SKM-1 (cell line): ENCODE results near the gene COX7A2L.
"Not testable (repeated sequence)": the region's sequence is repeated elsewhere in the genome, so short reads cannot be mapped to it uniquely, and the experiment has no call there.

Experiments used
- DNase-seq: peaks from one replicate; lab custom pipeline; 2025; ENCODE audit not compliant: unreplicated experiment; lab: John Stamatoyannopoulos, UW

The COX7A2L gene

DNA sequence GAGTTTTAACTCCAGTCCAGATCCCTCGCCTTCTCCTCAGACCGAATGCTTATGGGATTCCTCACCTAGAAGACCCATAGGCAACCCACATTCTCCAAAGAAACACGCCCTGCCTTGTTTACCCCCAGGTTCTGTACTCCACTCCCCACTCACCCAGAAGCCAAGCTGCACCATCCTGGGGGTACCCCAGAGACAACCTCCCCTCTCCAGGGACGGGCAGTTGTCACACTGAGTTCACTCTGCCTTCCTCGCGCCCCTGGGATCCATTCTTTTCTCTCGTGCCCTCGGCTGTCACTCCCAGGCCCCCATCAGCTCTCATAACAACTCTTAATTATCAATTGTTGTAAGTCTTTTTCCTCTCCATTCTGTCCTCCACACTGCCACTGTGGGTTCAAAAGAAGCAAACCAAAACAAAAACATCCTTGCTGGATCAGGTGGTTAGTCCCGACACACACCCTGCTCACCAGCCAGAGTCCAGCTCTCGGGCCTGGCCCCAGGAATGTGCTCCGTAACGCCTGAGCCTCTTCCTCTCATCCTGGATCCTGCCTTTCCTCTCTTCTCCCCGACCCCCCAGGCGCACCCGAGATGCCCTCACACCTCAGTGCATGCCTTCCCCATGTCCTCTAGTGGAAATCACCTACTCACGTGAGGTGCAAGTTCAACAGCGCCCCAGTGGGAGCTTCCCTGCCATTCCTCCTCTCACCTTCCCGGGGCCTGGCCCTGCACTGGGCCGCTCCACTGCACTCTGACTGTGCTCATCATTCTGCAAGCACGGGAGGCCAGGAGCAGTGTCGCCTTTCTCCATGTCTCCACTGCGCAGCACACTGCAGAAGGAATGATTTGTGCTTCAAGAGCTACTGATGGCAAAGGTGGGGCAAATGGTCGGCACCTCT lies 20.7 kb downstream of the COX7A2L start:
- DNase-seq: no peak

DNA sequence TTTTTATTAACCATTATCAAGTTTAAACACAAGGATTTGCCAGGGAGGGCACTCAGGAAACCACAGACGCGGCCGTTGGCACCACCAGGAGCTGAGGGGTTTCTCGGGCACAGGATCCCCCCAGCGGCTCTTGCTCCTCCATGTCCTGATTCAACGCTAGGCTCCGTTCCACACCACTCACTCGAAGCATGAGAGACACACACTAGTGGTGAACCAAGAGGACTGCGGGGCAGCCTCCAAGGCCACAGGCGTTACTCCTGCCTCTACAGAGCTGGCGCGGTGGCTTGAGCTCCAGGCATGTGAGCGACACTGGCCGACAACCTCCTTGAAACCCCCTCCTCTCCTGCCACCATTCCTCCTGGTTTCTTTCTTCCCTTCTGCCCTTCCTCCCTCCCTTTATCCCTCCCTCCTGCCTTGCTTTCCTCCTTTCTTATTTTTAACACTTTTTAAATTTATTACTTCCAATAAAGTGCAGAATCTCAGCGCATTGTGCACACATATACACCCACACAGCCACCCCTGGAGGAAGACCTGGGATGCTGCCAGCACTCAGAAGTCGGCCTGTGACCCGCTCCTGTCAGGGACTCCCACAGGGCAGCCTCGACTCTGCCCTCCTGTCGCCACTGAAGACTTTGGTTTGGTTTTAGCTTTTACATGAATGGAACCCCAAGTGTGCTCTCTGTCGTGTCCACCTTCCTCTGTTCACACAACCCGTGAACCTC lies 21.7 kb downstream of the COX7A2L start:
- DNase-seq: no peak

DNA sequence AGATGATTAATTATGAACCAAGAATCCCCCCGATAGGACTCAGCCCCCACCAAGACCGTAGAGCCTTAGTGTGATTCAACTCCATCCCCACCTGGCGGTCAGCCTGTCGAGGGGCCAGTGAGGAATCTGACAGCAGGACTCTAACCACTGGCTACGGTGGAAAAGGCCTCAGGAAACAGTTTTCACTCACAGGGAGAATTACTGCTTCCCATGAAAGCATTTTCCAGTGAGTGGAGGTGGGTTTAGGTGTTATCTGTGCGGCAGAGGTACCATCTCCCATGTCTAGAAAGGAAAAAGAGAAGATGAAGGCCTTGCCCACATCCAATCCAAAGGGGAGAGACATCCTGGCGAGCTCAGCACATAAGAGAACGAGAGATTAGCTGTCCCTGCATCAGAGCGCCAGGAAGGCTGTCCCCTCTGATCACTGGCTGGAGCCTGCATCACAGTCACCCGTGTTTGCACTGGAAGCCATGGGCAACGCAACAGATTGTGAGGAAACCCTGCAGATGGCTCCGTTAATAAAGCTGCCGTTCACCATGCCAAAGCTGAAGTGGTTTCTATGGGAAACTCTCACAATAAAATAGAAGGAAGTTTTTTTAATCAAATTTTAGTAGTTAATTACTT lies 22.3 kb downstream of the COX7A2L start:
- DNase-seq: no peak

DNA sequence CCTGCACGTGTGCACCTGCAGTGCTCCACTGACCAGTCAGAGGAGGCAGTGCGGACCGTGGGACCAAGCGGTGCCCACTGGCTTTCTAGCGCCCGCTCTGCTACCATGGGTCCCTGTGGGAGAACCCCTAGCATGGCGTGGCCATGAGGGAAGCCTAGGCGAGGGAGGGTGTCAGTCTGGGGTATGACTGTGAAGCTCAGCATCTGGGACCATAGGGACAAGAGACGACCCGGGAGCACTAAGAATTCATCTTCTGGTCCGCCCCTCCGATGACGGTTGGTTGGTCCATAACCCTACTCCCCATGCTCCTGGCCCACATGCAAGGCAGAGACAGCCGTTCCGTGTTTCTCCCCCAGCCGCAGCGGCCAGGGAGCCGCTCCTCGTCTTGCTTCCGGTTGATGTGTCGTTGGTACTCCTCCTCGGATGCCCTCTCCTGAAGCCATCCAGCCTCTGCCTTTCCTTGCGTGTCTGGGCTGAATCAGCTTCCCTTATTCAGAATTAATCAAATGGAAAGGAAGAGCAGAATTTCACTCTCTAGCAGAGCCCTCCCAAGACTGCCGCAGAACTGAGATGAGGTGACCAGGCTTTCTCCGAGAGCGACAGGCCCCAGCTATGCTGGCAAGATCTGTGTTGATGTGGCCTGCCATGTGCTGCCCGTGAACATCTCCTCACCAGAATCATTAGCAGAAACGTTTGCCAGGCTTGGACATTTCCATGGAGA lies 23.0 kb downstream of the COX7A2L start:
- no peak for DNase-seq

DNA sequence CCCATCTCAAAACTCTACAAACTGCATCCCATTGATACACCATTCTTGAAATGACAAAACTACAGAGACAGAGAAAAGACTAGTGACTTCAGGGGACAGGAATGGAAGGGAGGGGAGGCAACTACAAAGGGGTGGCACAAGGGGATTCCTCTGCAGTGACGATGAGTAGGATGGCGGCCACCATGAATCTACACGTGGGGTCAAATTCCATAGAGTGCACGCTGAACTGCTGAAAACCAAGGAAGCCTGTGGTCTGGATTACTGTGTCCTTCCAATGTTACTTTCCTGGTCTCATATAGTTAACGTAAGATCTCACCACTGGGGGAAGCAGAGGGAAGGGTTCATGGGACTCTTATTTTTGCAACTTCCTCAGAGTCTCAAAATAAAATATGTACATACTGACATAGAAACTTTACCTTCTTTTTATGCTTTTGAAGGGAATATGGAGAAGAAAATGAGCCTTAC lies 23.6 kb downstream of the COX7A2L start:
- DNase-seq: no peak

DNA sequence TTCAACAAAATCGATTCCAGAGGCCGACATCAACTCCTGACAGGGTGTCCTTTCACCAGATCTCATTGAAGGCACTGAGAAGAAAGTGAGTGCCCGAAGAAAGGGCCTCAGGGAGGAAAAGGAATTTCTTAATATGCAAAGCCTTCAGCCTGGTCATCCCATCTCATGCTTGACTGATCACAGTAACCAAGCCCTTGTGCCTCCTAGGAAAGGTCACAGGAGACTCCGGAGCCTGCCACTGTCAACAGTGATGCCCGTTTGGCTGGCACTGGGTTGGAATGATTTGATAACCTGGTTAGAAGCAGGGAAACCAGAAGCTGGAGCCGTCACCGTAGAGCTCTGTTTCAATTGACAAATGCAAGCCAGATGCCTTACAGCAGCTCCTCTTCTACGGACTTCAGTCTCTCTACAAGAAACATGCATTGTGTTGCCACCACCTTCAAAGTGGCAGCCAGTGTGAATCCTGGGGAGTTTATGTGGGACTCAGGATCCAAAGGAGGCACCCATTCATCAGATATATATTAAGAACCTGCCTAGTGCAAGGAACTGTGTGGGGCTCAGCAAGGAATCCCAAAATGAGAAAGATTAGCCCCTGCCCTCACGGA lies 24.6 kb downstream of the COX7A2L start:
- no peak for DNase-seq

DNA sequence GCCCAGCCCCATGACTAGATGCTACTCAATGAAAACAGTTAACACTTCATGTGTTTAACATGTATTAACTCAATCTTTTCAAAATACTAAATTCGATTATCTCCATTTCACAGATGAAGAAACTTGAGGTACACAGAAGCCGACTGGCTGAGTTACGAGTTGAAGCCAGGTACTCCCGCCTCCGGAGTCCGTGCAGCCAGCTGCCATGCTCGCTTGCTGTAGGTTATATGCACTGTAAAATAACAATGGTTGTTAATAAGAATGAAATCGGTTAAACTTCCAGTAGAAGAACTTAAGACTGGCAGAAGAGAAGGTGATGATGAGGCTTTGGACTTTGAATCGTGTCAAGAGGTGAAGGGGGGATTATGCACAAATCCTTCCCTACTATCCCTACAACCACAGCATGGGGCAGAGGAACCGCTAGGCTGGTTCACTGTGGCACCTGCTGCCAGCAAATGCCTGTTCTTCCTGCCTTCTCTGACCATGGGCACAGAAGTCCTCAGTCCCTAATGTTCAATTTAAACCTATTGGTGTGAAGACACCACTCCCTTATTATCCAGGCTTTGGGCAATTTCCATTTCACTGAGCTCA lies 25.4 kb downstream of the COX7A2L start:
- DNase-seq: no peak

DNA sequence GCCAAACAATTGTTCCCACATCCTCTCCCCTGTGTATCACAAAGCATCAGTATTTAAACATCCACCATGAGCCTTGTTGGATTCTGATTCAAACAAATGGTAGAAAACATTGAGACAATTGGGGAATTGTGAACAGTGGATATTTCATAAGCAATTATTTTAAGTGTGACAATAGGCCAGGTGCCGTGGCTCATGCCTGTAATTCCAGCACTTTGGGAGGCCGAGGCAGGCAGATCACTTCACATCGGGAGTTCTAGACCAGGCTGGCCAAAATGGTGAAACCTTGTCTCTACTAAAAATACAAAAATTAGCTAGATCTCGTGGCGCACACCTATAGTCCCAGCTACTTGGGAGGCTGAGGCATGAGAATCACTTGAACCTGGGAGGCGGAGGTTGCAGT lies 26.2 kb downstream of the COX7A2L start:
- not testable (repeated sequence) for DNase-seq

DNA sequence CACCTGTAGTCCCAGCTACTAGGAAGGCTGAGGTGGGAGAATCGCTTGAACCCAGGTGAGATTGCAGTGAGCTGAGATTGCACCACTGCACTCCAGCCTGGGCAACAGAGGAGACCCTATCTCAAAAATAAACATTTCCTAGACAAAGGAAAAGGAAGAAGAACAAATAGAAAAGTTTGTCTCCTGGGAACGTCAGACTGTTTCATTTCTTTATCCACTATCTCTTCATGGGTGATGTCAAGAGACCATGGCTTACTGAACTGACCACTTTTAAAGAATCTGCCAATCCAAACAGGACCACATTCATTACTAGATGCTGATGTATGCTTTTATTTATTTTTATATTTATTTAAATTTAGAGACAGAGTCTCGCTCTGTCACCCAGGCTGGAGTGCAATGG lies 26.8 kb downstream of the COX7A2L start:
- DNase-seq: no peak

DNA sequence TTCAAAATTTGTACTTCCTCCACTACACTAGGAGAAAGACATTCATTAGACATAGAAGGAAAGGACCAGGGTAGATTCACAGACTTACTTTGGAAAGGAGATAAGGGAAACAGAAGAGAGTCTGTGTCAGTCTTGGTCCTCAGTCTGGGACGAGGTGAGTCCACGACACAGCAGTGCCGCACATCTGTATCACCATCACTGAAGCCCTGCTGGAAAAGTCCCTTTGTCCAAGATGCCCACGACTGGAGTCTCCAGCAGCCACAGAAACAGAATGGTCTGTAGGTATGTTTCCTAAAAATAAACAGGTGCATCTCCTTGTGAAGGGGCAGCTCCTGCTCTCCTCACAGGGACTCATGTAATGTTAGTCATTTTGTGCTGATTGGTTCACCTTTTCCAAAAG lies 27.4 kb downstream of the COX7A2L start:
- no peak for DNase-seq

DNA sequence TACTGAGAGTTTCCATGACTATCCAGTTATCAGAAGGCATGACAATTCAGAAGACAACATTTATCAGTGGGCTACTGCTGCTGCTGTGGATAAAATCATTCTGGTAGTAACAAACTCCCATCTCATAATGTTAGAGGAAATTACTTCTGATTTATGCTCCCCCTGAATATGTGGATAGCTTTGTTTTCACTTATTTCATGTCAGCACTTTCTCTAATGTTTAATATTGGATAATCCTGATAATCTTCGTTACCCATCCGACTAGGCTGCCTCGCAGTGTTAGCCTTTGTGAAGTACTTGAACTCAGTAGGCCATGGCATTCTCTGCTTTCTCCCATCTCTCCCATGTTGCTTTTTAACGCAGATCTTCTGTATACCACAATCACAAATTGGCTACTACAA lies 28.4 kb downstream of the COX7A2L start:
- no peak for DNase-seq

DNA sequence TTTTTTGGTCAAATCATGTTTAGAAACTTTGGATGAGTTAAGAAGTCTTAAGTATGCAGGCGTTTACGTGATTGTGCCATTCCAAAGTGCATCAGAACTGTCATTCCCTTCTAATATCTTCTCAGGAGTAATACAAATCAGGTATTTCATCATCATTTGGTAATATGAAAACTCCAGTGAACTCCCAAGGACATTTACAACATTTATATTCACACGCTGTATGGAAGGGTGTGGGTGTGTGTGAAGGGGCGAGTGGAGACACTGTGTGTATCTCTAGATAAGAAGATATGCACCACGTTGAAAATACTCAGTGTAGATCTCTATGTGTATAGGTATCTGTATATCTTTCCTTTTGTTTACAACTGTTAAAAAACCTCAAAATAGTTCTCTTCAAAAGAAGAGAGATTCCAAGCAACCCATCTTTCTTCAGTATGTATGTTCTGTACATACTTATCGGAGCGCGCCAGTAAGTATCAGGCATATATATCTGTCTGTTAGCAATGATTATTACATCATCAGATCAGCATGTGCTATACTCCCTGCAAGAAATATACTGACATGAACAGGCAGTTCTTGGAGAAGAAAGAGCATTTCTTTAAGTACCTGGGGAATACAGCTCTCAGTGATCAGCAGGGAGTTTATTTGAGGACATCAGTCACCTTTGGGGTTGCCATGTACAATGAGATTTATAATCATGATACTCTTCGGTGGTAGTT lies 29.3 kb downstream of the COX7A2L start:
- DNase-seq: no peak

DNA sequence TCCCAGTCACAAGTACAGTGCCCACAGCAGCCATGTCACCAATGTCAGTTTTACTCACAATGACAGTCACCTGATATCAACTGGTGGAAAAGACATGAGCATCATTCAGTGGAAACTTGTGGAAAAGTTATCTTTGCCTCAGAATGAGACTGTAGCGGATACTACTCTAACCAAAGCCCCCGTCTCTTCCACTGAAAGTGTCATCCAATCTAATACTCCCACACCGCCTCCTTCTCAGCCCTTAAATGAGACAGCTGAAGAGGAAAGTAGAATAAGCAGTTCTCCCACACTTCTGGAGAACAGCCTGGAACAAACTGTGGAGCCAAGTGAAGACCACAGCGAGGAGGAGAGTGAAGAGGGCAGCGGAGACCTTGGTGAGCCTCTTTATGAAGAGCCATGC lies 31.3 kb downstream of the COX7A2L start:
- DNase-seq: no peak

DNA sequence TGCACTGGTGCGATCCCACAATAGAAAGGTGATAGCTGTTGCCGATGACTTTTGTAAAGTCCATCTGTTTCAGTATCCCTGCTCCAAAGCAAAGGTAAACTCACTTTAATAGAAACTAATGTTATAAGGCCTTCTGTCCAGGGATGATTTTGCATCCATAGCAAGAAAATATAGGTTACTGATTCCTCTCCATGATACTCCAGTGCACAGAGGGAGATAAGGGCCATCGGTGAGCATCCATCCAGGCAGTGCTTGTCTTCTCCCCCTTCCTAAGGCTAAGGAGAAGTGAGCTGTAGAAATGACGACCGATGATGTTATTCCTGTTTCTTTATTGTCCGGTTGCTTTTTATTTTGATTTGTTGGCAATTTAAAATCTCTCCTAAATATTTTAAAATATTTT lies 32.1 kb downstream of the COX7A2L start:
- DNase-seq: no peak

DNA sequence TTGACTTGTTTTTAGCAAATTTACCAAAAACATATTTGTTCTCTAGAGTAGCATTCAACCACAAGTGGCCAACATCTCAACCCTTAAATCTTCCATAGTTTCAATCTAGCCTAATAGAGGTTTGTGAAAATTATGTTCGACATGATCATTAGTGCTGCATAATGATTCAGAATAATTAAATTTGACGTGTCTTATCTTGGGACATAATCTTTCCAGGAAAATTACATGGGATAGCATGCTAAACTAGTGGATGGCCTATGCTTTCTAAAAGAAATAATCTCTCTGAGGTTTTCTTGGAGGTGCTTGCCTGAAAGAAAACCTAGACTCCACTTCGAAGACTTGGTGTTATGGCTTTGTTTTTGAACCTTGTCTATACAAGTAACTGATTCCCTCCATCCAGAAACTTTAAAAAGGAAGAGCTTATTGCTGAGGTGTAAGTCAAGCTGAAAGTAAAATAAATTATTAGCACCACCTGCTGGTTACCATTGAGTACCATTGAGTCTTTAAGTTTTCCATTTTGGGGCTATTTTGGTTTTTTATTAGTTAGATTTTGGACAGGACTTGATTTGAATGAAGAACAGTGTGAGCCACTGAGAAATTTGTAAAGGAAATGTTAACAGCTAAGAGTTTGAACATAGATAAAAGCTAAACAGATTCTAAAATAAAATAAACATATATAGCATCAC lies 32.7 kb downstream of the COX7A2L start:
- peak; percentile 22 for DNase-seq

DNA sequence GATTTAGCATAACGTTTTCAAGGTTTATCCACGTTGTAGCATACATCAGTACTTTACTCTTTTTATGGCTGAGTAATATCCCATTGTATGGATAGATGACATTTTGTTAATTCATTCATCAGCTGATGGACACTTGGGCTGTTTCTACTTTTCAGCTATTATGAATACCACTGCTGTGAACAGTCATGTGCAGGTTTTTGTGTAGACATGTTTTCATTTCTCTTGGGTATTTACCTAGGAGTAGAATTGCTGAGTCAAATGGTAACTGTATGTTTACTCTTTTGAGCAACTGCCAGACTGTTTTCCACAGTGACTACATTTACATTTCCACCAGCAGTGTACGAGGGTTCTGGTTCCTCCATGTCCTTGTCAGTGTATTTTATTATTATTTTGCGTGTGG lies 33.9 kb downstream of the COX7A2L start:
- DNase-seq: no peak

DNA sequence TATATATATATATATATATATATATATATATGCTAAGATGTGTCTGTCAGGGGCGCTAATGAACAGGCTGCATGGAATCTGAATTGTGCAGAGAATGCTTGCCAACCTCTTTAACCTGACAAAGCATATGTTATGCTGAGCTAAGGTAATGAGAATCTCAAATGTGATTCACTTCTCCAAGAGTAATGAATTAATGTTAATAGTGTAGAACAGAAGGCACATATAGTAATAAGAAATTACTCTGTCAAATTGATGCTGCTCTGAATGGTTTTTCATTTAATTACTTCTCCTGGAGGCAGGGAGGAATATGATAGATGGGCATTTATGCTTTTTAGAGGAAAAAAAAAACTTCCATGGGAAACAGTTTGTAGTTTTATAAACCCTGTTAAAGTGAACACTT lies 35.4 kb downstream of the COX7A2L start:
- no peak for DNase-seq

DNA sequence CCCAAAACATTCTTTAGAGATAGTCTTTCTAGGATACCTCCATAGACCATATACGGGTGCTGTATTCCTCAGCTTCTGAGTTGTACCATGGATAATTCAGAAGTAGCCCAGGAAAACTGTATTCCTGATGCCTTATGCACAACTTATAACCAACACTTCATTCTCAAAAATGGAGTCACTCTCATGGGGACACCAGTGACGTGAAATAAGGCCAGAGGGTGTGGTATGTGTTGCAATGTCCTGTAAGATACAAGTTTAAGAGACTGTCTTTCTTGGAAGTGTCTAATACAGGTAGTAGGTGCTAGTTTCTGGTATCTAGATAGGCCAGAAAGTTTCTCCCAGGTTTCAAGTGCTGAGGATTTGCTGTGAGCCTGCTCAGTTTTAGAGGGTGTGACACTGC lies 36.1 kb downstream of the COX7A2L start:
- DNase-seq: no peak

DNA sequence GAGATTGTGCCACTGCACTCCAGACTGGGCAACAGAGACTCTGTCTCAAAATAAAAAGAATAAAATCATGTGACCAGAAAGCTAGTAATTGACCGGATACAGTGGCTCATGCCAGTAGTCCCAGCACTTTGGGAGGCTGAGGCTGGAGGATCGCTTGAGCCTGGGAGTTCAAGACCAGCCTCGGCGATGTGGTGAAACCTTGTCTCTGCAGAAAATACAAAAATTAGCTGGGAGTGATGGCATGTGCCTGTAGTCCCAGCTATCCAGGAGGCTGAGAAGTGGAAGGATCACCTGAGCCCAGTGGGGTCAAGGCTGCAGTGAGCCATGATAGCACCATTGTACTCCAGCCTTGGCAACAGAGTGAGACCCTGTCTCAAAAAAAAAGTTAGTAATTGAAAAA lies 36.8 kb downstream of the COX7A2L start:
- no peak for DNase-seq
